GM12878 (cell line): Measurements from ENCODE around the gene GAR1. TPM values are rescaled to one million over a fixed set of nuclear protein-coding genes. Genes with fewer than 3 reads are reported as not detected.

Source experiments
- ATAC-seq: fragments of 200-7000 bp; cut with Tn5 transposase; 3 replicates; pipeline ENCODE4 v1.9.1; 2020; ENCODE audit warnings: mild to moderate bottlenecking, moderate library complexity
- BruUV-seq: library from RNA; stranded (reverse); fragments of 400-500 nt; replicated peaks from 2 replicates; lab custom pipeline; 2021; lab: Mats Ljungman, UMichigan
- CTCF ChIA-PET: fragments of 300-600 bp; sonication (Branson Sonifier 250); formaldehyde crosslinking; extraction: SDS; loops from one replicate; lab custom pipeline; 2021; ENCODE audit warnings: inconsistent platforms; lab: Yijun Ruan, JAX
- POLR2A ChIA-PET: fragments of 350-600 bp; formaldehyde crosslinking; extraction: SDS; loops from one replicate; lab custom pipeline; 2021; ENCODE audit warnings: inconsistent platforms; lab: Charles Lee
- RAD21 ChIA-PET: fragments of 300-600 bp; sonication (Branson Sonifier 250); formaldehyde crosslinking; loops from one replicate; lab custom pipeline; 2023; ENCODE audit warnings: antibody characterized with exemption; ENCODE audit not compliant: unreplicated experiment; lab: Charles Lee
- SMC1A ChIA-PET: fragments of 300-600 bp; sonication (Branson Sonifier 250); formaldehyde crosslinking; loops from one replicate; lab custom pipeline; 2023; ENCODE audit not compliant: unreplicated experiment, uncharacterized antibody; lab: Charles Lee
- DNase-seq: peaks from one replicate; pipeline ENCODE4 v3.0.0-alpha.2; 2011; ENCODE audit warnings: low read depth, low spot score
- FAIRE-seq: peaks from 3 replicates; lab custom pipeline; 2011; peaks lifted over from hg19 to GRCh38; lab: Jason Lieb, UNC
- H2AFZ ChIP-seq: 2 replicates; pipeline ENCODE4 v1.6.0; 2011; ENCODE audit warnings: low read depth, low read length, control low read depth; ENCODE audit not compliant: control insufficient read depth
- H3K27ac ChIP-seq: 2 replicates; pipeline ENCODE4 v1.5.1; 2011; ENCODE audit warnings: control low read depth; ENCODE audit not compliant: control insufficient read depth, insufficient read depth
- H3K27me3 ChIP-seq, 2 experiments: replicated peaks in 1 of 2; 2 replicates each; pipeline versions ENCODE4 v1.6.0 to v1.6.1; 2011; ENCODE audit warnings: low read length in 1 of 2; ENCODE audit not compliant: control insufficient read depth in 2 of 2, insufficient read depth in 2 of 2
- H3K36me3 ChIP-seq, 2 experiments: 2 replicates each; pipeline ENCODE4 v1.5.1; 2011; ENCODE audit warnings: low read length in 1 of 2; ENCODE audit not compliant: control insufficient read depth in 2 of 2, insufficient read depth in 2 of 2
- H3K4me1 ChIP-seq: 2 replicates; pipeline ENCODE4 v1.6.1; 2011; ENCODE audit warnings: mild to moderate bottlenecking, low read length, moderate library complexity, mixed read lengths; ENCODE audit not compliant: control insufficient read depth, insufficient read depth
- H3K4me2 ChIP-seq: 2 replicates; pipeline ENCODE4 v1.6.0; 2011; ENCODE audit warnings: control low read depth; ENCODE audit not compliant: control insufficient read depth, insufficient read depth
- H3K4me3 ChIP-seq: fragments of 200-600 bp; sonication (generic); 2 replicates; pipeline ENCODE4 v1.5.1; 2016
- H3K79me2 ChIP-seq: 2 replicates; pipeline ENCODE4 v1.6.0; 2011; ENCODE audit warnings: low read length; ENCODE audit not compliant: control insufficient read depth, insufficient read depth
- H3K9ac ChIP-seq: 2 replicates; pipeline ENCODE4 v1.8.0; 2011; ENCODE audit warnings: low read length, control low read depth, mixed read lengths; ENCODE audit not compliant: control insufficient read depth, insufficient read depth
- H3K9me3 ChIP-seq: replicated peaks from 3 replicates; pipeline ENCODE4 v1.5.1; 2011; ENCODE audit warnings: mild to moderate bottlenecking, low read length; ENCODE audit not compliant: control insufficient read depth, insufficient read depth
- H4K20me1 ChIP-seq: 2 replicates; pipeline ENCODE4 v1.6.0; 2011; ENCODE audit not compliant: control insufficient read depth, insufficient read depth
- BMI1 ChIP-seq: fragments of 450-650 bp; IDR thresholded peaks from 2 replicates; pipeline ENCODE4 v1.6.1; 2016; ENCODE audit warnings: mild to moderate bottlenecking, moderate library complexity, borderline replicate concordance
- CEBPB ChIP-seq, 2 experiments: fragments of 150-350 bp in 1 of 2; IDR thresholded peaks; 2 replicates each; pipeline ENCODE4 v1.6.1; 2012 to 2014; ENCODE audit warnings: low read depth in 2 of 2, low read length in 2 of 2, borderline replicate concordance in 1 of 2, inconsistent platforms in 1 of 2
- CHD1 ChIP-seq: IDR thresholded peaks from 2 replicates; pipeline ENCODE4 v1.6.1; 2012; ENCODE audit warnings: low read depth, low read length, improper control_type of control experiment
- DPF2 ChIP-seq: fragments of 450-650 bp; IDR thresholded peaks from 2 replicates; pipeline ENCODE4 v1.6.1; 2017; ENCODE audit warnings: mild to moderate bottlenecking
- EZH2 ChIP-seq: IDR thresholded peaks from 2 replicates; pipeline ENCODE4 v1.6.1; 2012; ENCODE audit warnings: low read depth, mild to moderate bottlenecking, control low read depth, inconsistent platforms, low read length, borderline replicate concordance; ENCODE audit not compliant: control insufficient read depth
- MEF2B ChIP-seq: fragments of 450-650 bp; IDR thresholded peaks from 2 replicates; pipeline ENCODE4 v1.6.1; 2018; ENCODE audit warnings: mild to moderate bottlenecking, moderate library complexity; ENCODE audit not compliant: partially characterized antibody, poor library complexity, severe bottlenecking
- RELA ChIP-seq: fragments of 450-650 bp; IDR thresholded peaks from 2 replicates; pipeline ENCODE4 v1.8.0; 2014; ENCODE audit warnings: borderline replicate concordance; ENCODE audit not compliant: partially characterized antibody
- STAT1 ChIP-seq: fragments of 450-650 bp; conservative IDR thresholded peaks from 2 replicates; pipeline ENCODE4 v1.6.1; 2014; ENCODE audit warnings: antibody characterized with exemption, mild to moderate bottlenecking
- STAT3 ChIP-seq: IDR thresholded peaks from 2 replicates; pipeline ENCODE4 v1.6.1; 2011; ENCODE audit warnings: low read depth, low read length, improper control_type of control experiment
- ZNF24 ChIP-seq: fragments of 450-650 bp; IDR thresholded peaks from 2 replicates; pipeline ENCODE4 v1.6.1; 2017; ENCODE audit warnings: antibody characterized with exemption, mild to moderate bottlenecking
- WGBS: methylation state at CpG from one replicate; pipeline ENCODE4 v1.1.6; 2016; ENCODE audit warnings: low lambda C conversion rate; ENCODE audit not compliant: insufficient replicate concordance, insufficient coverage; ENCODE audit errors: missing lambda C conversion rate; 5-methylcytosine and 5-hydroxymethylcytosine counted together
- in situ Hi-C: fragments of 300-500 bp; cut with MboI; formaldehyde crosslinking; loops from 9 replicates; pipeline ENCODE4 v1.14.3; 2018; ENCODE audit warnings: mixed read lengths
- intact Hi-C: fragments of 100-400 bp; cut with micrococcal nuclease; formaldehyde crosslinking; loops from one replicate; pipeline ENCODE4 v1.14.2; 2022; ENCODE audit not compliant: unreplicated experiment
- polyA plus RNA-seq, 11 experiments: library from polyadenylated mRNA; depleted of rRNA in 4 of 11; unstranded in 6 of 11; stranded (reverse) in 5 of 11; fragments of >200 nt; fragmentation: Nextera tagmentation in 4 of 11; fragmentation: Illumina TruSeq in 1 of 11; extraction: Ambion mirVana in 4 of 11; extraction: Trizol in 1 of 11; gene quantifications; 1 replicate in 1 of 11; 2 replicates in 10 of 11; pipeline versions ENCODE4 v1.2.1 to v1.2.3, GENCODE V29; 2011 to 2016; ENCODE audit warnings: inconsistent platforms in 2 of 11, missing spikeins in 2 of 11, low read depth in 1 of 11
- total RNA-seq, 4 experiments: library from RNA; depleted of rRNA in 3 of 4; stranded (reverse); fragments of >200 nt in 3 of 4; fragmentation: Illumina TruSeq in 1 of 4; extraction: Trizol in 1 of 4; gene quantifications; 2 replicates each; pipeline versions ENCODE4 v1.2.1 to v1.2.3, GENCODE V29; 2013 to 2021
- TF ChIP-seq, protein P1 (sequence below): fragments of 450-650 bp; IDR thresholded peaks from 2 replicates; pipeline ENCODE4 v1.6.1; 2014; ENCODE audit warnings: mild to moderate bottlenecking
- TF ChIP-seq, protein P2 (sequence below): fragments of 450-650 bp; IDR thresholded peaks from 2 replicates; pipeline ENCODE4 v1.6.1; 2017; ENCODE audit warnings: borderline replicate concordance

Gene GAR1
- total and polyA plus RNA-seq, 10 of the 15 experiments (the other 5 are each of a cell fraction or from before 2014, with no cell fraction given) = 11.7 to 76.3 (median 29.8) TPM

DNA sequence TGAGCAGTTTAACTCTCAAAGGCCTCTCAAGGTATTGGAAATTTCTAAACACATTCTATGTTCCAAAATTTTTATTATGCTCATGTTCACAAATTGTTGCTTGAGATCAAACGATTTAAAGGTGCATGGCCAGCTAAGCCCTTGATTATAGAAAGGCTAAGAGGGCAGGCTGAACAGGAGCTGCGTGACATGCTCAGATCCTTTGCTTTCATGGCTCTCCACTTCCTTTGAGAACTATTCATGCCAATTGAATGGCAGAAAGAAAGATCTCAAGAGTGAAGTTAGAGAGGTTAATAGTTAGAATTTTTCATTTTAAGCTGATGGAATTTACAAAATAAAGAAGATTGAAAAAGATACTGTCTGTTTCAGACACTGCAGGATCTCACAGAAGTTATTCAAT is 32.9 kb downstream of the GAR1 start:
- no peak overlapping the region for H3K27ac ChIP-seq
- intact Hi-C loops = no loop called here
- H3K9me3 ChIP-seq = no peaks in the 10 kb centered on the region
- ATAC-seq (no peak), DNase-seq (no peak), FAIRE-seq (no peak)
- H3K4me1 ChIP-seq = no peaks in the 10 kb centered on the region
- H4K20me1 ChIP-seq = no peaks in the 10 kb centered on the region
- no peak overlapping the region for H2AFZ ChIP-seq
- SMC1A ChIA-PET = interaction anchor here (0.9 kb wide), 1 partner anchor 16 kb away, joined by 3 read pairs; no protein-coding TSS in a partner anchor
- H3K36me3 ChIP-seq = no peaks in the 10 kb centered on the region
- BruUV-seq = no TSS peak
- RAD21 ChIA-PET = no interaction called here
- no peak overlapping the region for H3K9ac ChIP-seq
- in situ Hi-C loops = no loop called here
- CTCF ChIA-PET = no interaction called here
- no peaks in the 10 kb centered on the region for H3K27me3 ChIP-seq
- TF ChIP-seq CEBPB (IDR thresholded peaks at IDR 0.05; ENCODE audit: borderline replicate concordance in 1 of 2, low read depth in 2 of 2, low read length in 2 of 2) (no peak), STAT1 (no peak), DPF2 (no peak), ZNF24 (no peak), RELA (no peak), CHD1 (no peak), MEF2B (no peak), STAT3 (no peak), EZH2 (no peak), BMI1 (no peak)
- TF ChIP-seq, protein P1, sequence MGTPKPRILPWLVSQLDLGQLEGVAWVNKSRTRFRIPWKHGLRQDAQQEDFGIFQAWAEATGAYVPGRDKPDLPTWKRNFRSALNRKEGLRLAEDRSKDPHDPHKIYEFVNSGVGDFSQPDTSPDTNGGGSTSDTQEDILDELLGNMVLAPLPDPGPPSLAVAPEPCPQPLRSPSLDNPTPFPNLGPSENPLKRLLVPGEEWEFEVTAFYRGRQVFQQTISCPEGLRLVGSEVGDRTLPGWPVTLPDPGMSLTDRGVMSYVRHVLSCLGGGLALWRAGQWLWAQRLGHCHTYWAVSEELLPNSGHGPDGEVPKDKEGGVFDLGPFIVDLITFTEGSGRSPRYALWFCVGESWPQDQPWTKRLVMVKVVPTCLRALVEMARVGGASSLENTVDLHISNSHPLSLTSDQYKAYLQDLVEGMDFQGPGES = no peak
- TF ChIP-seq, protein P2, sequence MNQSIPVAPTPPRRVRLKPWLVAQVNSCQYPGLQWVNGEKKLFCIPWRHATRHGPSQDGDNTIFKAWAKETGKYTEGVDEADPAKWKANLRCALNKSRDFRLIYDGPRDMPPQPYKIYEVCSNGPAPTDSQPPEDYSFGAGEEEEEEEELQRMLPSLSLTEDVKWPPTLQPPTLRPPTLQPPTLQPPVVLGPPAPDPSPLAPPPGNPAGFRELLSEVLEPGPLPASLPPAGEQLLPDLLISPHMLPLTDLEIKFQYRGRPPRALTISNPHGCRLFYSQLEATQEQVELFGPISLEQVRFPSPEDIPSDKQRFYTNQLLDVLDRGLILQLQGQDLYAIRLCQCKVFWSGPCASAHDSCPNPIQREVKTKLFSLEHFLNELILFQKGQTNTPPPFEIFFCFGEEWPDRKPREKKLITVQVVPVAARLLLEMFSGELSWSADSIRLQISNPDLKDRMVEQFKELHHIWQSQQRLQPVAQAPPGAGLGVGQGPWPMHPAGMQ = no peak
- WGBS = 48% methylated on average over 2 of the region's 2 CpGs
- no peak overlapping the region for H3K4me2 ChIP-seq
- H3K4me3 ChIP-seq = no peak overlapping the region
- POLR2A ChIA-PET = no interaction called here
- no peaks in the 10 kb centered on the region for H3K79me2 ChIP-seq
